Stimulated activated CD8-positive, alpha-beta memory T cell treated with anti-CD3 and anti-CD28 coated beads, Interleukin-12 subunit alpha, Interleukin-12 subunit beta, amount 100 ng/mL, for 1 hour (primary cell): ENCODE data around the gene APPBP2.

Source experiments
- DNase-seq: peaks from one replicate; pipeline ENCODE4 v3.0.0-alpha.2; 2020; ENCODE audit warnings: low read depth

The APPBP2 gene

DNA sequence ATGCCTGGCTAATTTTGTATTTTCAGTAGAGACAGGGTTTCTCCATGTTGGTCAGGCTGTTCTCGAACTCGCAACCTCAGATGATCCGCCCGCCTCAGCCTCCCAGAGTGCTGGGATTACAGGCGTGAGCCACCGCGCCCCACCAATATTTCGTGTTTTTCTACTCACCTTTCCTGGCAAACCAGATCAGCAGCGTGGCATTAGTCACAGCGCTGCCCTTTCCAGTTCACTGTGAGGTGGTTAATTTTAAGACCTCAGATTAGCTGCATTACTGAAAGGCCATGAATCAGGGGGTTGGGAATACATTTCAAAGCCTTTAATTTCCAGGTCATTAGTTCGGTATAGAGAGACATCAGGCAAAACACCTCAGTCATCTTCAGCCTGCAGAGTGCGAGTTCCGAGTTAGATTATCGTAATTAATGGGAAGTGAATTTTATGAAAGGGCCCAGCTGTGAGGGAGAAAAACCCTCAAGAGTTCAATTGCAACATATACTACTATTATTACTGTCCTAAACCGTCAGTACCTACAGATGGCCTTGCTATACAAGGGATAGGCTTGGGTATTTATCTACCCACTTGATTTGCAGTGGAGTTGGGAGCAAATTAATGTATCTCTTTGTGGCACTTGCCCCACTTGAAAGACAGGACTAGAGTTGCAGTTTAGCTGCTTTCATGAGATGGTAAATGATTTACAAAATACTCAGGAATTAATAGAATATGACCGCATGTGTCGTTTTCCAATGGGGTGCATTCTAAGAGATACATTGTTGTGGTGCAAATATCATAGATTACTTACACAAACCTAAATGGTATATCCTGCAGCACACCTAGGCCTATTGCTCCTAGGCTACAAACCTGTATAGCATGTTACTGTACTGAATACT lies 132.0 kb downstream of the APPBP2 start:
- no peak for DNase-seq
